GM13977 (cell line): ENCODE measurements around the gene TMEM120A.
A peak's percentile ranks its signal among the peaks of the same experiment; 100 is the strongest.

Experiments used
- DNase-seq: peaks from one replicate; pipeline ENCODE4 v3.0.0; 2012; ENCODE audit warnings: low spot score
- in situ Hi-C: fragments of 300-500 bp; cut with MboI; formaldehyde crosslinking; loops from one replicate; pipeline ENCODE4 v1.12.0; 2022; ENCODE audit warnings: low sequenced_read_pairs, low pct_unique_long_range_greater_than_20kb, mixed read lengths, inconsistent platforms; ENCODE audit not compliant: unreplicated experiment
- TF ChIP-seq, protein P1 (sequence below): IDR thresholded peaks from 2 replicates; pipeline ENCODE4 v1.5.1; 2012; ENCODE audit warnings: mild to moderate bottlenecking, control low read depth; ENCODE audit not compliant: insufficient read depth; ENCODE audit errors: extremely low read depth, missing control alignments

The TMEM120A gene

DNA sequence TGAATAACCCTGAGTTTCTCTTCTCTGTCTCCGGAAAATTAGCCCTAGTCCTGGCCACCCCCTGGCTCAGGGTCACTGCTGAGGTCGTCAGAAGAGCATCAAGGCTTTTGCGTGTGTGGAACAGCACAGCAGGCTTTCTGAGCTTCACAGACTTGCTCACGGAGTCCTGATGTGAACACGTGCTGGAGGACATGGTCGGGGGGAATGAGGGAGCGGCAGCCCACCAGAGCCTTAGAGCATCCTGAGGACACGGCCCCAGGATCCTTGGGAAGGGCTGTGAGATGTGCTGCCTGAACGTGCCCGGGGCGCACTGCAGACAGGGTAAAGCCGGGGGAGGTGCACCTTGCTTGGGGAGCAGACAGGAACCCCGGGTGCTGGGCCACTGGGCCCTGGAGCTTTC is 28.8 kb downstream of the TMEM120A start:
- TF ChIP-seq, protein P1, sequence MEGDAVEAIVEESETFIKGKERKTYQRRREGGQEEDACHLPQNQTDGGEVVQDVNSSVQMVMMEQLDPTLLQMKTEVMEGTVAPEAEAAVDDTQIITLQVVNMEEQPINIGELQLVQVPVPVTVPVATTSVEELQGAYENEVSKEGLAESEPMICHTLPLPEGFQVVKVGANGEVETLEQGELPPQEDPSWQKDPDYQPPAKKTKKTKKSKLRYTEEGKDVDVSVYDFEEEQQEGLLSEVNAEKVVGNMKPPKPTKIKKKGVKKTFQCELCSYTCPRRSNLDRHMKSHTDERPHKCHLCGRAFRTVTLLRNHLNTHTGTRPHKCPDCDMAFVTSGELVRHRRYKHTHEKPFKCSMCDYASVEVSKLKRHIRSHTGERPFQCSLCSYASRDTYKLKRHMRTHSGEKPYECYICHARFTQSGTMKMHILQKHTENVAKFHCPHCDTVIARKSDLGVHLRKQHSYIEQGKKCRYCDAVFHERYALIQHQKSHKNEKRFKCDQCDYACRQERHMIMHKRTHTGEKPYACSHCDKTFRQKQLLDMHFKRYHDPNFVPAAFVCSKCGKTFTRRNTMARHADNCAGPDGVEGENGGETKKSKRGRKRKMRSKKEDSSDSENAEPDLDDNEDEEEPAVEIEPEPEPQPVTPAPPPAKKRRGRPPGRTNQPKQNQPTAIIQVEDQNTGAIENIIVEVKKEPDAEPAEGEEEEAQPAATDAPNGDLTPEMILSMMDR = no peak
- in situ Hi-C loops = no loop called here
- no peak for DNase-seq

DNA sequence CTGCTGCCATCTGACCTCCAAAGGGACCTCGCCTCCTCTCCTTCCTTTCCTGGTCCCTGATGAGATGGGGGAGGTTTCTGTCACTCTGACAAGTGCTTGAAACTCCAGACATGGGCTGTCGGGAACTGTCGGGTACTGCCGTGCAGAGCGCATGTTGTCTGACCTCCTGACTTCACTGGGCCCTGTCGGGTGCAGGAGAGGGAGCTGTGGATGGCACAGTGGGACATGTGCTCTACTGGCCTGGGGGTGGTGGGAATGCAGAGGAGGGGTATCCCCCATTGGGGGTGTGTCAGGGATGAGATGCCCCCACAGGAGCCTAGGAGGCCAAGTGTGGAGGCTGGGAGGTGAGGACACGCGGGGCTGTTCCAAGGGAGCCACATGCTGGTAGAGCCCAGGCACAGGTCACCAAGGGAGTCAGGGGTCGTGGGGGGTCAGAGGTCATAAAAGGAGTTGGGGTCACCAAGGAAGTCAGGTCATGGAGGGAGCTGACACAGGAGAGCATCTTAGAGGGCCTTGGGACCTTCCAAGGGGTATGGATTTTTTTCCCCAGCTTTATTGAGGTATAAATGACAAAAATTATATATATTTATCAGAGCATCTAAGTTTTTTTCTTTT is 30.9 kb downstream of the TMEM120A start:
- in situ Hi-C loops = no loop called here
- TF ChIP-seq, protein P1 = no peak
- DNase-seq = no peak

DNA sequence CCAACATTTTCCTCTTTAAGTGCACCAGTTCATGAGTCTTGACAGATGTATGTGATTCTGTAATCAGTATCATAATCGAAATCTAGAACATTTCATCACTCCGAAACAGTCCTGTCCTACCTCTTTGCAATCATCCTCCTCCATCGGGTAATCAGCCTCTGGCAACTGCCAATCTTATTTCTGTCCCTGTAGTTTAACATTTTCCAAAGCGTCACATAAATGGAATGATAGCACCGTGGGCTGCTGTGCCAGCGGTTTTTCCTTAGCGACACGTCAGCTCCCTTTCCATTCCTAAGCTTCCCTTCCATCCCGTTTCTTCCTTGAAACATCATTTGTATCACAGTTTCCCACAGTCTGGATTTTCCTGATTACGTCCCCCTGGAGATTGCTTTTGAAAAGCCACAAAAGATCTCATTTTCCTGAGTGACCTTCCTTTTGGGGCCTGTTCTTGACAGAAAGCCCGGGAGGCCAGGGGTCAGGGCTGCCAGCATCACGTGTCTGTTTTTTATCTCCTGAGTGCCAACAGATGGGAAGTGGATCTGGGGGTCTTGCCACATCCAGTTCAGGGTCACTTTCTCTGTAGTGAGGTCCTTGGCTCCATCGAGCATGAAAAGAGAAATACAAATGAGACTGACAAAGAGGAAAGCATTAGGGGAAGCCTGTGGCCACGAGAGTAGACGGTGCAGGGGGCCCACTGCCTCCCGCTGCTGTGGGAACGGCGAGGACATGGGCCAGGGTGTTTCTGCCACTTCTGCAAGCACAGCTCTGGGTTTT is 31.6 kb downstream of the TMEM120A start:
- in situ Hi-C loops = no loop called here
- TF ChIP-seq, protein P1 = no peak
- no peak for DNase-seq

DNA sequence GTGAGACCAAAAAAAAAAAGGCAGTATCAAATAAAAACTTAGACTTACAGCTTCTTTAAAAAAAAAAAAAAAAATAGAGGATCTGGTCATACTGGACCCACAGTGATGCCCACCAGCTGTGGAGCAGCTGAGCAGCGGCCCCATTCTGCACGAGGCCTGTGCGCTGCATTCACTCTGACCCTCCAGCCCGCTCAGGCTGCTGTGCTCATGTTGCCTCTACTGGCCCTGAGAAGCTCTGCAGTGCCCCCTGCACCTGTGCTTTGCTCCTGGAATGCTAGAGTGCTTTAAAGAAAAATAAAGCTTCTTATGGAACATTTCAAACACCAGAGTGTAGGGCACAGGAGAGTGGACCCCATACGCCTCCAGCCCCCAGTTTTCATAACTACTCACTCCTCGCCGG is 33.2 kb downstream of the TMEM120A start:
- TF ChIP-seq, protein P1 = peak; percentile 15
- no peak for DNase-seq
- in situ Hi-C loops = no loop called here

DNA sequence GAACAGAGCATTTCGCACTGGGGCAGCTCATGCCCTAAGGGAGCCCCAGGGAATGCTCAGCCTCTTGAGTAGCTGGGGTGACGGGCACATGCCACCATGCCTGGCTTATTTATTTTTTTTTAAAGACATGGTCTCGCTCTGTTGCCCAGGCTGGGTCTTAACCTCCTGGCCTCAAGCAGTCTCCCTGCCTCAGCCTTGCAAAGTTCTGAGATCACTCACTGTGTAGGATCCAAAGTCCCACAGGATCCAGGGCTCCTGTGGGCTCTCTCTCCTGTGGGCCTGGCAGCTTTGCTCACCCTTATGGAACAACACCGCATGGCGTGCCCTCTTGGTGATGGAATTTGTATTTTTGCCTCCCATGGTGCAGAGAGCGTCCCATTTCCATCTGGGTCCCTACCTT is 34.0 kb downstream of the TMEM120A start:
- TF ChIP-seq, protein P1 = no peak
- in situ Hi-C loops = no loop called here
- no peak for DNase-seq

DNA sequence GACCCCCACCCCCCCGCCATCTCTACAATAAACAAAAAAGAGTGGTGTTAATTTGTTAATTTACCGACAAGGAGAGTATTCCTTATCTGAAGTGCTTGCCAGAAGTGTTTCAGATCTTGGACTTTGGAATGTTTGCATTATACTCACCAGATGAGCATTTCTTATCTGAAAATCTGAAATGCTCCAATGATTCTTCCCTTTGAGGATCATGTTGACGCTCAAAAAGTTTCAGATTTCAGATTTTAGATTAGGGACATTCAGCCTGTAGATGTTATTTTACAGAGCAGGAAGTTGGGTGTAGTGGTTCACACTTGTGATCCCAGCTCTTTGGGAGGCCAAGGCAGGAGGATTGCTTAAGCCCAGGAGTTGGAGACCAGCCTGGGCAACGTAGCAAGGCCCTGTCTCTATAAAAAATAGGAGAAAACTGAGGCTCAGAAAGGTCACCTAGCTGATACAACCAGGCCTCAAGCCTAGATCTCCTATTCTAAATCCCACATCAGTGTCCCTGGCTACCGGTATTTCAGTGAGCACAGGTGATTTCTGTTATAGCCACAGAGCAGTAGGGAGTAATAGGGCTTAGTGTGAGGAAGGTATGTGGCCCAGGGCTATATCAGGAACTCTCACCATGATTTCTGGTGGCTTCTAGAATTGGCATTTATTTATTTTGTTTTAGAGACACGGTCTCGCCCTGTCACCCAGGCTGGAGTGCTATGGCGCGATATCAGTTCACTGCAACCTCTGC is 35.4 kb downstream of the TMEM120A start:
- DNase-seq = no peak

More for the DNA sequence above, 35.4 kb downstream of the TMEM120A start:
- TF ChIP-seq, protein P1 = no peak
- in situ Hi-C loops = no loop called here
